Activated naive CD4-positive, alpha-beta T cell treated with anti-CD3 and anti-CD28 coated beads, Interleukin-2, amount 50 U/mL, for 24 hours (primary cell): ENCODE data around the gene CNTN6.
"Not testable (repeated sequence)": the region's sequence is repeated elsewhere in the genome, so short reads cannot be mapped to it uniquely, and the experiment has no call there.

Source experiments
- H3K27ac Mint-ChIP-seq: one replicate; pipeline ENCODE4 v1.8.0; 2021; ENCODE audit warnings: mild to moderate bottlenecking, mixed read lengths
- H3K27me3 Mint-ChIP-seq: one replicate; pipeline ENCODE4 v1.8.0; 2021; ENCODE audit warnings: mixed read lengths
- H3K36me3 Mint-ChIP-seq: one replicate; pipeline ENCODE4 v1.8.0; 2021; ENCODE audit warnings: mixed read lengths
- H3K4me1 Mint-ChIP-seq: one replicate; pipeline ENCODE4 v1.8.0; 2021; ENCODE audit warnings: mixed read lengths
- H3K4me3 Mint-ChIP-seq: one replicate; pipeline ENCODE4 v1.8.0; 2021; ENCODE audit warnings: mild to moderate bottlenecking, mixed read lengths
- H3K9me3 Mint-ChIP-seq: one replicate; pipeline ENCODE4 v1.8.0; 2021; ENCODE audit warnings: mixed read lengths

CNTN6 gene

GRCh38 chr3:1294586-1294985 lies 201.8 kb downstream of the CNTN6 start:
- H3K27ac Mint-ChIP-seq: no peak overlapping the region
- no peaks in the 10 kb centered on the region for H3K36me3 Mint-ChIP-seq
- no peak overlapping the region for H3K4me3 Mint-ChIP-seq
- H3K4me1 Mint-ChIP-seq: no peaks in the 10 kb centered on the region
- peaks cover 12% of the 10 kb centered on the region for H3K9me3 Mint-ChIP-seq
- H3K27me3 Mint-ChIP-seq: no peaks in the 10 kb centered on the region

- Mint-ChIP-seq H3K27ac (no peak overlapping the region), H3K9me3 (no peaks in the 10 kb centered on the region), H3K36me3 (no peaks in the 10 kb centered on the region), H3K4me1 (no peaks in the 10 kb centered on the region), H3K4me3 (no peak overlapping the region), H3K27me3 (no peaks in the 10 kb centered on the region)
Measured at GRCh38 chr3:1318296-1319005, 225.6 kb downstream of the CNTN6 start.

GRCh38 chr3:1326546-1326945 lies 233.7 kb downstream of the CNTN6 start:
- Mint-ChIP-seq H3K27ac (no peak overlapping the region), H3K27me3 (no peaks in the 10 kb centered on the region), H3K36me3 (no peaks in the 10 kb centered on the region), H3K9me3 (peaks cover 2% of the 10 kb centered on the region), H3K4me3 (no peak overlapping the region), H3K4me1 (no peaks in the 10 kb centered on the region)

GRCh38 chr3:1330107-1330506 lies 237.3 kb downstream of the CNTN6 start:
- Mint-ChIP-seq H3K27me3 (no peaks in the 10 kb centered on the region), H3K36me3 (no peaks in the 10 kb centered on the region), H3K9me3 (peaks cover 4% of the 10 kb centered on the region), H3K27ac (no peak overlapping the region), H3K4me3 (no peak overlapping the region), H3K4me1 (no peaks in the 10 kb centered on the region)

GRCh38 chr3:1346386-1346785 lies 253.6 kb downstream of the CNTN6 start:
- Mint-ChIP-seq H3K27me3 (no peaks in the 10 kb centered on the region), H3K4me3 (no peak overlapping the region), H3K27ac (no peak overlapping the region), H3K36me3 (no peaks in the 10 kb centered on the region), H3K4me1 (no peaks in the 10 kb centered on the region), H3K9me3 (peaks cover 4% of the 10 kb centered on the region)

GRCh38 chr3:1348547-1348946 lies 255.7 kb downstream of the CNTN6 start:
- H3K9me3 Mint-ChIP-seq: peaks cover 4% of the 10 kb centered on the region
- no peaks in the 10 kb centered on the region for H3K36me3 Mint-ChIP-seq
- H3K27me3 Mint-ChIP-seq: no peaks in the 10 kb centered on the region
- H3K27ac Mint-ChIP-seq: no peak overlapping the region
- no peaks in the 10 kb centered on the region for H3K4me1 Mint-ChIP-seq
- no peak overlapping the region for H3K4me3 Mint-ChIP-seq

- no peaks in the 10 kb centered on the region for H3K36me3 Mint-ChIP-seq
- no peaks in the 10 kb centered on the region for H3K27me3 Mint-ChIP-seq
- H3K4me1 Mint-ChIP-seq: no peaks in the 10 kb centered on the region
- H3K27ac Mint-ChIP-seq: no peak overlapping the region
- H3K9me3 Mint-ChIP-seq: peaks cover 8% of the 10 kb centered on the region
- no peak overlapping the region for H3K4me3 Mint-ChIP-seq
Measured at GRCh38 chr3:1350885-1351284, 258.1 kb downstream of the CNTN6 start.

GRCh38 chr3:1355691-1356090 lies 262.9 kb downstream of the CNTN6 start:
- Mint-ChIP-seq H3K4me3 (no peak overlapping the region), H3K27ac (no peak overlapping the region), H3K4me1 (no peaks in the 10 kb centered on the region), H3K9me3 (peaks cover 9% of the 10 kb centered on the region), H3K27me3 (no peaks in the 10 kb centered on the region), H3K36me3 (no peaks in the 10 kb centered on the region)

GRCh38 chr3:1356101-1356500 lies 263.3 kb downstream of the CNTN6 start:
- peaks cover 9% of the 10 kb centered on the region for H3K9me3 Mint-ChIP-seq

GRCh38 chr3:1365528-1365927 lies 272.7 kb downstream of the CNTN6 start:
- H3K27ac Mint-ChIP-seq: no peak overlapping the region
- H3K9me3 Mint-ChIP-seq: peaks cover 8% of the 10 kb centered on the region
- no peaks in the 10 kb centered on the region for H3K27me3 Mint-ChIP-seq
- no peaks in the 10 kb centered on the region for H3K4me1 Mint-ChIP-seq
- no peaks in the 10 kb centered on the region for H3K36me3 Mint-ChIP-seq
- no peak overlapping the region for H3K4me3 Mint-ChIP-seq

More at GRCh38 chr3:1356101-1356500, 263.3 kb downstream of the CNTN6 start:
- H3K4me3 Mint-ChIP-seq: no peak overlapping the region
- no peaks in the 10 kb centered on the region for H3K27me3 Mint-ChIP-seq
- H3K4me1 Mint-ChIP-seq: no peaks in the 10 kb centered on the region
- H3K36me3 Mint-ChIP-seq: no peaks in the 10 kb centered on the region
- no peak overlapping the region for H3K27ac Mint-ChIP-seq

GRCh38 chr3:1374471-1374870 lies 281.6 kb downstream of the CNTN6 start:
- H3K36me3 Mint-ChIP-seq: no peaks in the 10 kb centered on the region
- H3K9me3 Mint-ChIP-seq: peaks cover under 1% of the 10 kb centered on the region
- H3K4me1 Mint-ChIP-seq: no peaks in the 10 kb centered on the region
- no peaks in the 10 kb centered on the region for H3K27me3 Mint-ChIP-seq
- no peak overlapping the region for H3K4me3 Mint-ChIP-seq
- H3K27ac Mint-ChIP-seq: no peak overlapping the region

GRCh38 chr3:1375145-1375544 lies 282.3 kb downstream of the CNTN6 start:
- no peaks in the 10 kb centered on the region for H3K36me3 Mint-ChIP-seq
- H3K4me3 Mint-ChIP-seq: no peak overlapping the region
- no peaks in the 10 kb centered on the region for H3K27me3 Mint-ChIP-seq
- H3K9me3 Mint-ChIP-seq: no peaks in the 10 kb centered on the region
- H3K4me1 Mint-ChIP-seq: no peaks in the 10 kb centered on the region
- no peak overlapping the region for H3K27ac Mint-ChIP-seq

- no peak overlapping the region for H3K27ac Mint-ChIP-seq
- peaks cover 8% of the 10 kb centered on the region for H3K9me3 Mint-ChIP-seq
- no peaks in the 10 kb centered on the region for H3K4me1 Mint-ChIP-seq
- H3K4me3 Mint-ChIP-seq: no peak overlapping the region
- H3K36me3 Mint-ChIP-seq: no peaks in the 10 kb centered on the region
- no peaks in the 10 kb centered on the region for H3K27me3 Mint-ChIP-seq
Measured at GRCh38 chr3:1380926-1381646, 288.3 kb downstream of the CNTN6 start.

- no peak overlapping the region for H3K4me3 Mint-ChIP-seq
- H3K27me3 Mint-ChIP-seq: no peaks in the 10 kb centered on the region
- H3K27ac Mint-ChIP-seq: no peak overlapping the region
- H3K36me3 Mint-ChIP-seq: no peaks in the 10 kb centered on the region
- H3K4me1 Mint-ChIP-seq: no peaks in the 10 kb centered on the region
- H3K9me3 Mint-ChIP-seq: peaks cover 9% of the 10 kb centered on the region
Measured at GRCh38 chr3:1381647-1382036, 288.8 kb downstream of the CNTN6 start.

GRCh38 chr3:1387396-1387905 lies 294.6 kb downstream of the CNTN6 start:
- not testable (repeated sequence) for H3K4me1 Mint-ChIP-seq, H3K4me3 Mint-ChIP-seq, H3K27ac Mint-ChIP-seq, H3K36me3 Mint-ChIP-seq, H3K27me3 Mint-ChIP-seq, H3K9me3 Mint-ChIP-seq

- peaks cover 10% of the 10 kb centered on the region for H3K9me3 Mint-ChIP-seq
- no peaks in the 10 kb centered on the region for H3K36me3 Mint-ChIP-seq
- no peaks in the 10 kb centered on the region for H3K4me1 Mint-ChIP-seq
- H3K4me3 Mint-ChIP-seq: no peak overlapping the region
- no peaks in the 10 kb centered on the region for H3K27me3 Mint-ChIP-seq
- no peak overlapping the region for H3K27ac Mint-ChIP-seq
Measured at GRCh38 chr3:1394188-1394587, 301.4 kb downstream of the CNTN6 start.
